DMS79 (cell line): ENCODE measurements around the gene BHMT.
"Not testable (repeated sequence)": the region's sequence is repeated elsewhere in the genome, so short reads cannot be mapped to it uniquely, and the experiment has no call there.

Source experiments
- DNase-seq: peaks from one replicate; lab custom pipeline; 2025; lab: John Stamatoyannopoulos, UW

Gene BHMT

DNA sequence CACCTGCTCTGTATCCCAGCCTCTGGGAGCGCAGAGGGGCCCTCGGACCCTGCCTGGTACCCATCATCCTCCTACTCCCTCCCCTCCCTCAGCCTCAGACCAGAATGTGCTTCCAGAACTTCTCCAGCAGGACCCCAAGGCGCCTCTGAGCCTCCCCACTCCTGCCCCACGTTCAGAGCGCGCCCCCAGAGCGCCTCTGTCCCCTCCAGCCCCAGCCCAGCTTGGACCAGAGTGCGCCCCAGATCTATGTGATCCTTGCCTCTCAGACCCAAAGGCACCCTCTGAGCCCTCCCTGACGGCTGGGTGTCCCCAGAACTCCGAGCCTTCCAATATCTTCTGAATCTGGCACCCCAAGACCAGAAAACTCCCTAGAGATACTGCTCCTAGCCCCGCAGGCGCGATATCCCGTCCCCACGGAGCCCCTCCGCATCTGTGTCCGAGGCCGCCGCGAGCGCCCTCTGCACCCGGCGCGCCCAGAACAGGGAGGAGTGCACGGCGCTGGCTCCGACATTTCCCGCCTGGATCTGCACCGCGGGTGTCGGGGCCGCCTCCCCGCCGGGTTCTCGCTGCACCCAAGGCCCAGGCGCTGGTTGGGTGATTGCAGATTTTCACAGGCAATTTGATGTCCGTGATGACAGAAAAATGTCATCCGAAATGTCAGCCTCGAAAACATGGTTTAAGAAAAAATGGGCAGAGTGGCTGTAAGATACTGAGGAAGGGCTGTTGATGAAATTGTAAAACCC, 522 bp downstream of the BHMT start:
- DNase-seq = no peak

DNA sequence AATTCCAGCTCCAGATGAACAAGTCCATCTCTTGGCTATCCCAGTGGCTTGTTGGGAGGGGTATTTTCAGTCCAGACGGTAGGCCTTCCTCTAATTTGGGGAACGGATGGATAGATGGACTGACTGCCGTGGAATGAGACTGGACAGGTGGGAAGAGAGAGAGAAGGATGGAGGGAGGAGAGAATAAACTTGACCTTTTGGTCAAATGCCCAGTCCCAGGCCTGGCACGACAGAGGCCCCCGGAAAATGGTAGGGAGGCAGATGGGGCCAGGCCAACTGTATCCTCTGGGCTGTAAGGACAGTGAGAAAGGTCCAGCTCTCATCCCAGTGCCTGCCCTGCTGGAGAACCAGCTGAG, 1.1 kb downstream of the BHMT start:
- DNase-seq = no peak

DNA sequence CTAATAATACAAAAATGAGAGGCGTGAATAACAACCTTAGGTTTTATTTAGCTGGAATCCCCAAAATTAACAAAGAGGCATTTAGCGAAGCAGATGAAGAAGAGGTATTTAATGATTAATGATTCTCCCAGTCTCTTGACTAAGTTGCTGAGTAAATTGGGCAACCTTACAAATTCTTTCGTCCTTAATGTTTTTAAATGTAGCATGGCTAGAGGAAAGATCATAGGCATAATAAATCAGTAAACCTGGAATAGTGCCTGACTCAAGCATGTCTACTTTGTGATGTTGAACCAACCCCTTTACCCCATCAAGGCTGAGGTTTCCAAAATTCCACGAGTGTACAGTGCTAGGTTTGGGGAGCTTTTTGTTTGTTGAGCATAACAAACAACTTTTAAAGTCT, 7.9 kb downstream of the BHMT start:
- no peak for DNase-seq

DNA sequence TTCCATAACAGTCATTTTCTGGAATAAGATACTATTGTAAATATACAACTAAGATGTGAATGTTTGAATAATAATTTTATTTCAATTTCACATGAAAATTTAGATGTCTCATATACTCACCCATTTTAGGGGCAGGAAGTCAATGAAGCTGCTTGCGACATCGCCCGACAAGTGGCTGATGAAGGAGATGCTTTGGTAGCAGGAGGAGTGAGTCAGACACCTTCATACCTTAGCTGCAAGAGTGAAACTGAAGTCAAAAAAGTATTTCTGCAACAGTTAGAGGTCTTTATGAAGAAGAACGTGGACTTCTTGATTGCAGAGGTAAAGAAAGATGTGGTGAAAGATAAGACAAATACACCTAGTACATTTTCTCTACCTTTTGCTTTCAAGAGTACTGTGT, 8.6 kb downstream of the BHMT start:
- DNase-seq = no peak

DNA sequence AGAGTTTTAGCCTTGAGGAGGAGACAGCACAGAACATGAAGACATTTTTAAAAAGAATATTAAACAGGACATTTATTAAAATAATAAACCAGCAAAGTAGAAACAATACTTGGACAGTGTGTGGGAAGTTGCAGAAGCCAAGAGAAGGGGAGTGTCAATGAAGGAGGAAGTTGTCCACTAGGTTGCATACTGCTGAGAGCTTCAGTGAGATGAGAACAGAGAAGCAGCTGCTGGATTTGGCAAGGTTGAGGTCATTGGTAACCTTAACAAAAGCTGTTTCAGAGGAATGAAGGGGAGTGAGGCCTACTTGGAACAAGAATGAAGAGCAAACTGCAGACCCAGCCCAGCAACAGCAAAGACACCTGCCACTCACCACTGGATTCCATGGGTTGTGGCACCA, 11.4 kb downstream of the BHMT start:
- DNase-seq = no peak

DNA sequence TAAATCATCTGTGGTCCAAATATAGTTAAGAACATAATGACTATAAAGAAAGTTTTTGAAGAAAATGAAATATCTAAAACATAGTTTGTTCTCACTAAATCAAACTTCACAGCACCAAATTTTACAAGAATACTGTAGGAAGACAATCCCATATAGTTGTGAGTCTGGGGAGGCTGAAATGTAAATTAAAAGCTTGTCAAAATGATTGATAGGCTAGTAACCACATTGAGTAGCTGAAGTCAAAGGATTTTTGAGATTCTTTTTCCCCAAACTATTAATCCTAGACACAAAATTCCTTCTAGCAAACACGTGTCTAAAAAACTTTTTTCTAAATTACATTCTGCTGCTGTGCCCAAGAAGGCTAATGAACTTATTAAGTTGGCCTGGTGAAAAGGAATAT, 13.0 kb downstream of the BHMT start:
- DNase-seq = no peak

DNA sequence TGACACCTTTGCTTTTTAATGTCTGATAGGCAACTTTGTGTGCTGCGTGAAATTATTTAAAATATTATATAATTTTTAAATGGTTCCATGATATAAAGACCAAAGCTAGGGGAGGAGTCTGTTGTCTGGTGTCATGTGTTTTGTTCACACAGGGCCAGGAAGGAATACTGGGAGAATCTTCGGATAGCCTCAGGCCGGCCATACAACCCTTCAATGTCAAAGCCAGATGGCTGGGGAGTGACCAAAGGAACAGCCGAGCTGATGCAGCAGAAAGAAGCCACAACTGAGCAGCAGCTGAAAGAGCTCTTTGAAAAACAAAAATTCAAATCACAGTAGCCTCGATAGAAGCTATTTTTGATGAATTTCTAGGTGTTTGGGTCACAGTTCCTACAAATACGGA, 19.2 kb downstream of the BHMT start:
- no peak for DNase-seq

DNA sequence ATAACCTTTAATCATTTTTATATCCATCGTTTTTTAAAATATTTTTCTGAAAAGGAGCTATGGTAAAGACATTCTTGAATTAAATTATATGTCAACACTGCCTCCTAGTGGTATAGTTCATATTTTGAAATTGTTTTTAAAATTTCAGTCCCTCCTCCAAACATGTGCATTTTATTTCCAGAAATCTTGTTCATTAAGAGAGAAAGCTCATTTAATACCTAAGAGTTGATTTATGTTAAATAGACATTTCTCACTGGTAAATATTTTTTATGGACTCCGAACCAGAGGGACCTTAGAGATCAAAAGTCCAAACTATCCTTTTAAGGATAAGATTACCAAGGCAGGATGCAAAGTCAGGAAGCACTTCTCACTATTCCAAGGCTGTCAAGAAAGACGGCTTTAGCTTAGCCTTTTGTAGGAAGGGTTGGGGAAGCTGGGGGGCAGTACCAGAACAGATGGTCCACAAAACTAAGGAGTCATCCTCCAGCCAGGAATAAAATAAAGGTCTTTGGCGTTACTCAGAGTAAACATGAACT, 21.6 kb downstream of the BHMT start:
- no peak for DNase-seq

DNA sequence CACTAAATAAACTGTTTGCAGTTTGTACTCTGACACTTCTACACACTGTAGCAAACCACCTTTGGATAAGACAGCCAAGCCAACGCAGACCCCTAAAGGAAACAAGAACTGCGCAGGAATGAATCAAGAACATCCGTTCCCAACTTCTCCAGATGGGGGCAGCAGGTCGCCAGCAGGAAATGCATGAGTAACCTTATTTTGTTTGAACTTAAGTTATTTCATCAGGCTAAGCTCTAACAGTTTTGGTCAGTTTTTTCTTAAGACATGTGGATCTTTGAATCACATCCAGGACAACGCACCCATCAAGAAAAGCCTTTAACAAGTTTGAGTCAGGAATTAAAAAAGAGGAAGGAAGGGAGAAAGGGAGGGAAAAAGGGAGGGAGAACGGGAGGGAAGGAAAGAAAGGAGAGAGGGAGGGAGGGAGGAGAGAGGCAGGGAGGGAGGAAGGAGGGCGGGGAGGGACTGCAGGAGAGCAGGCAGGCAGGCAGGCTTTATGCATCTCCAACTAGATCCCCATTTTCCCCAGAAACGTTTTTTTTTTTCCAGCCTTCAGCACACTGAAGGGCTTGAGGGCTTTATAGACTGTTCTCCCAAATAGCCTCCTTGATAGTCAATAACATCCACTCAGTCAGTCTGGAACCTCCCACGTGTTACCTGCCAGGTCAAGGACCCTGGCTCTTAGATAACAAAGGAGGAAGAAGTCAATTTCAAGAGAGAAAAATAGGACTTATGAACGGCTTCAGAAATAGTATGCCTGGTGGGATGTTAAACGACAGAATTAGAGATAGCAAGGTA, 22.2 kb downstream of the BHMT start:
- peak; percentile 48 for DNase-seq

DNA sequence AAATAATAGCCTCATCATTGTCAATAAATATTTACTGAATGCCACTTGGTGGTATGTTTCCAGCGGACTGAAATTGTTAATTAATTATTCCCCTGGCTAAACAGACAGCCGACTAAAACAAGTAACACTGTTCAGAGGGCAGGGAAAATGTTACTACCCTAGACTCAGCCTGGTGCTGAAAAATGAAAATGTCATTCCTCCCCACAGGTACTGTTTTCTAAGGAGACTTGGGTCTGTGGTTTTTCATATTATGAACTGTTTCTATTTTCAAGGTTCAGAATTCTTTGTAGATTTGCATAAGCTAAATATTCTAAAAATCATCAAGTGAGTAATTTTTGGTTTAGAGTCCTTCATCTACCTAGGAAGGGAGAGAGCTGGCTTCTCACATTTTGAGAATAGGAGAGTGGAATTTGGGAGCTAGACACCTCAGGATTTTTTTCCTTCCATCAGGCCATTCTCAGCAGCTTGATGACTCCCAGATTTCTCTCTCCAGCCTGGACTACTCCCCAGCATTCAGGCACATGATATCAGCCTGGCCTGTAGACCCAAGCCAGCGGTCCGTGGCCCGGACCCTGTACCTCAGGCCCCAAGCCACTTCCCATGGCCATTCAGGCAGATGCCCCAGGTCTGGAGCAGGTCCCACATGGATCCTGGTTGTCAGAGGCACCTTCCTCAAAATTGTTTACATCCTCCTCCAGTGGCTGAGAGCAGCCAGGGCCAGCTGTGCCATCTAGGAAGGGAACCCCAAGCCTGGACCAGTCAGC, 24.4 kb downstream of the BHMT start:
- DNase-seq = no peak

DNA sequence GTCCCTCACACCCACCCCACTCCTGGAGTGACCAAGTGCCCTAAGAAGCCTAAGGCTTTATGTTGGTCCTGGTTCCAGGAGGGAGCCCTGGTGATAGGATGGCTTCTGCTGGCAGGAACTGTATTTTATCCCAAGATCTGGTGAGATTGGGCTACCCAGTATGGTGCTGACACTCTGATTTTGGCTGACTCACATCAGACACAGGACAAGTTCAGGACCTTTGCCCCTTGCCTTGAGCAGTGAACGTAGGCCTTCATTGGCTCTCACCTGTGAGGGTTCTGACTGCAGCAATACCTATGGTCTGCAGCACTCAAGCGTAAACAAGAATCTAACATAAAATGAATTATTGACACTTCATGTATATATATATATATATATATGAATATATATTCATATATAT, 25.0 kb downstream of the BHMT start:
- no peak for DNase-seq

DNA sequence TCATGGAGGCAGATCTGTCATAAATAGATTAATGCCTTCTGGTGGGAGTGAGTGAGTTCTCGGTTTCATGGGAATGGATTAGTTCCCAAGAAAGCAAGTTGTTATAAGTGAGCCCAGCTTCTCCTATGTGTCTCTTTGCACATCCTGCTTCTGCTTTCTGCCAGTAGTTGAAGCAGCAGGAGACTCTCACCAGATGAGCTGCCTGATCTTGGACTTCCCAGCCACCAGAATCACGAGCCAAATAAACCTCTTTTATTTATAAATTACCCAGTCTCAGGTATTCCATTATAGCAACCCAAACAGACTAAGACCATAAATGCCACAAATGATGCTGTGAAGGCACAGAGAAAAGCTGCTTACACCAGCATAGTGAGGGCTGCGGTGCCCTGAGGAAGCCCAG, 28.9 kb downstream of the BHMT start:
- DNase-seq = no peak

DNA sequence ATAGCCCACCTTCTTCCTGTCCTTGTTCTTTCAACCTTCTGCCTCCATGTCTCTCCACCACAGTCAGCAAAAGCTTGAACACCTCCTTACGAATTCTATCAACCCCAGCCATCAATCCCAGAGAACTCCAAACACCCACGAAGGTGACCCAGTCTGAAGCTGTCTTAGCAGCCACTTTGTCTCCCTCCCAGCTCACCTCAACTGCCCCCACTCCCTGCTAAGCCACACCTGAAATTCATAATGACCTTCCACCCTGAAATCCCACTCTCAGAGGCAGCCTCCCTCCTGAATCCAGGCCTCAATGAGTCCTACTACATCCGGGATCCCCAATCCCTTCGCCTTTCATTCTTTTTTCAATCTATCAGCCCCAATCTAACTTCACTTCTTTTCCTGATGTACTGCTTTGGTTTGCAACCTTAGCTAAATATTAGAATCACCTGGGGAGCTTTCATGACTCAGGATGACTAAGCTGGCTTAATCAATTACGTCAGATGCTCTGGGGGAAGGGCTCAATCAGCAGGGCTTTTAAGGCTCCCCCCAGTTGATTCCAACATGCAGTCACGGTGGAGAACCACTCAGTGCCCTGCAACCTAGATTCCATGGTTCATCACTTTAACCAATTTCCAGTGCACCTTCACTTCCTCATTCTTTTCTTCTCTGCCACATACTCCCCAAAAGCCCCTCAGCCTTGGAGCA, 32.2 kb downstream of the BHMT start:
- DNase-seq = no peak

DNA sequence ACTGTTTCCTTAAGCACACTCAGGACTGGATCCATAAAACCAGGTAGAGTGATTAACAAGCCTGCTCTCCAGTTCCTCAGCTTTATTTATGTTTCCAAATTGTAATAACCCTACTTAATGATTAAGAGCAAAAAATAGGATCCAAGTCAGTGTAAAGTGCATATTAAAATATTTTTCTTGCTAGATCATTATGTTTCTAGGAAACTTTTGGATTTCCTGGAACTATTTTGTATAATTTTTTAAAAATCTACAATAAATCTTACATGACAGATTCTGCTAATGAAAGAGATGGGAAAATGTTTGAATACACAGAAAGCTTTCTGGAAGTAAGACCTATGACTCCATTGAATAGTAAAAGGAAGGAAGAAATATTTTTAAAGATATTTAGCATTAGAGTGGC, 35.5 kb downstream of the BHMT start:
- DNase-seq = no peak

DNA sequence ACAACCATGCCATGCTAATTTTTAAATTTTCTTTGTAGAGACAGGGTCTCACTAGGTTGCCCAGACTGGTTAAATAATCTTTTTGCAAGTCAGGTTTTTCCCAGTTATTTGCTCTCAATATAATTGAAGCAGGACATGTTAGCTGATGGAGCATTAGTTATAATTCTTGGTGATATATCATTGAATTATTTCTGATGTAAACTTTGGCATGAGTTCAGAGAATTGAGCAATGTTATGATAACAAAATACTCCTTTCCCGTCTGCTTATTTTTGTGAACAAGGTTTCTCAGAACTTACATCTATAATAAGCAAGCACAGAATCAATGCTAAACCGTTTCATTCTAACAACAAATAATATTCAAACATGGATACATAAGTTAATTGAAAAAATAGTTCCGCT, 37.8 kb downstream of the BHMT start:
- DNase-seq = no peak

DNA sequence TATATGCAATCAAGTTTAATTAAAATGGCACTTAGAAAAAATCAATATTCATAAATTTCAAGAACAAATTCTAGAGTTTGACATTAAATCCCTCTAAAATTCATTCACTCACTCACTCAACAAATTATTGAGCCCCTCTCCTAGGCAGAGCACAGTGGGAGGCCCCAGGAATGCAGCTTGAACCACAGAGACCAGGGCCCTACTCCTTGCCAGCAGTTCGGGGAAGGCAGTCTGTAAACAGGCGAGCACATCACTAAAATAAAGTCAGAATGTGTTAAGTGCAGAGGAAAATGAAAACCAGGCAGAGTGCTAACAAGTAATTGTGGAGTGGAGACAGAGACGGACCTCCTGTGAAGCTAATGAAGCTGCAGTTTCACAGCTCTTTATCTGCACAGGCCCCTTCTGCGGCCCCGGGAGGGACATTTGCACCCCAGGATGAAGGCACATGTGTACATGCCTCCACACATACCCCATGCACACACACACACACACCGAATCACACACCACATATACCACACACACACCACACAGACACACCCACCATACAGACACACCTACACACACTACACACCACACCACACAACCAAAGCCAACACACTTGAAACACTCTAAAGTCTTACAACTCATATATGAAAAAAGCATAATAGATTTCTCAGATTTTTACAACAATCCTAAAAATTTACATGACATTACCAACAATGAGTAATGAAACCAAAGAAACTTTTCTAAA, 40.5 kb downstream of the BHMT start:
- no peak for DNase-seq

DNA sequence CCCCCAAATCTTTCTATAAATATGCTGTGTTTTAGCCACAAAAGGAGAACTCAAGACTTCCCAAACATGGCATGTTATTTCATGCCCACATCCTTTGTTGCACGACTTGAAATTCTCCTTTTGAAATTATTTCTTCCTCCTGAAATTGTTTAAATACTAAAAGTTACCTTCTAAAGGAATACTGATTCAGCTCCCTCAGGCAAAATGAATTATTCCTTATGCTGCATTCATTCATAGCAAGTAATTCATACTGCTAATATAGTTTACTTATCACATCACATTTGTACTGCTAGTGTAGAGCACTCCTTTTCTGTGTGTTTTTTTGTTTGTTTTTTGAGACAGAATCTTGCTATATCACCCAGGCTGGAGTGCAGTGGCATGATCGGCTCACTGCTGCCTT, 45.7 kb downstream of the BHMT start:
- DNase-seq = no peak

DNA sequence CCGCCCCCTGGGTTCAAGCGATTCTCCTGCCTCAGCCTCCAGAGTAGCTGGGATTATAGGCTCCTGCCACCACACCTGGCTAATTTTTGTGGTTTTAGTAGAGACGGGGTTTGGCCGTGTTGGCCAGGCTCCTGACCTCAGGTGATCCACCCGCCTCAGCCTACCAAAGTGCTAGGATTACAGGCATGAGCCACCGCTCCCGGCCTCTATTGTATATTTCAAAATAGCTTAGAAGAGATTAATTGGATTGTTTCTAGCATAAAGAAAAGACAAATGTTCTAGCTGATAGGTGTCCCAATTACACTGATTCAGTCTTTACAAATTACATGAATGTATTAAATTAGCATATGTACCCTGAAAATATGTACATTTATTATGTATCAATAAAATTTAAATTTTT, 50.0 kb downstream of the BHMT start:
- DNase-seq = not testable (repeated sequence)

DNA sequence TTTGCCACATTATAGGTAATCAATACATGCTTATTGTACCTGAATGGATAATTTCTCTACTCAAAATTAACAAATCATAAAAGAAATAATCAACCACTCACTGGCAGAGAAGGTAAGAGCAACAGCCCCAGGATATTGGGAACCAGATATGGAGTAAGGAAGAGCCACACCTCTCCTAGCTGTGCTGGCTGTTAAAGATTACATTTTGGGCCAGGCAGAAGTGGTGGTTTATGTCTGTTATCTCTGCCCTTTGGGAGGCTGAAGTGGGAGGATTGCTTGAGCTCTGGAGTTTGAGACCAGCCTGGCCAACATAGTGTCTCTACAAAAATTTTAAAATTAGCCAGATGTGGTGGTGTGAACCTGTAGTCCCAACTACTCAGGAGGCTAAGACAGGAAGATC, 56.4 kb downstream of the BHMT start:
- DNase-seq = no peak

DNA sequence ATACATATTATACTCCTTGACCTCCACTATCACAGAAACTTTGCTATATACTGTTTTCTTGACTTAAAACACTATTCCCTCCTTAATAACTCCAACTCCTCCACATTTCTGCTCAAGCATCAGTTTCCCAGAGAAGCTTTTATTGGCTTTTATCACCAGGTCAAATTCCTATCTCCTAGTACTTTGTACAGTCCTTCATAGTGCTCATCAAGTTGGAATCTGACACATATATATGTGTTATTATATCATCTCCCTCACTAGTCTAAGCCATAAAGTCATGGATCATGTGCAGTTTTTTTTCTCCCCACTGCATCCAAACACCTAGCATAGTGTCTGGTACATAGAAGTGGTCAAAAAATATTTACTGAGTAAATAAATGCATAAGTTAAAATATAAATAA, 59.1 kb downstream of the BHMT start:
- no peak for DNase-seq

DNA sequence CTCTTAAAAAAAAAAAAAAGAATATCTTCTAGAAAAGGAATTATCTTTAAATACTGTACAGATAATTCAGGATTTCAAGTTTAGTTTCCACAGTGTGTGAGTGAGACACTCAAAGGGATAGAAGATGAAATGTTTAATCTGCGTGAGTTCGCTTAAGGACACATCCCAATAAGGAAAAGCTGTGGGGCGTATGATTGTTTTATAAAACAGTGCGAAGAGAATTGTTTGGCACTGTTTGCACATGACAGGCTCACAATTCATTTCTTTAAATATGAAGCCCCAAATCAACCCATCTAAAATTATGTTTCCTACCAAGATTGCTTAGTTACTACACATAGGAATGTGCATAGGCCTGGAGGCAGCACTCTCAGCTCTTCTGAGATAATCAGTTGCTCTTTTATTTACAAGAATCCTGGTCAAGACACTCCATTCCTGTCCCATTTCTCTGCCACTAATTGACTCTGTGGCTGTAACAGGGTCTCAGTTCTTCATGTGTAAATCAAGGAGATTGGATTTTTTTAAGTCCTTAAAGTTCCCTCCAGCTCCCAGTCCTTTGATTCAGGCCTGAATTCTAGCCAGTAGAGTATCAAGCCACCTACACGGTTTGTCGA, 60.1 kb downstream of the BHMT start:
- no peak for DNase-seq
